Activated CD8-positive, alpha-beta memory T cell treated with anti-CD3 and anti-CD28 coated beads, Interleukin-2, amount 50 U/mL, for 1 hour (primary cell): ENCODE measurements around the gene ANGPTL8.

Experiments
- DNase-seq: peaks from one replicate; pipeline ENCODE4 v3.0.0-alpha.2; 2020; ENCODE audit errors: extremely low read depth

ANGPTL8 gene

DNA sequence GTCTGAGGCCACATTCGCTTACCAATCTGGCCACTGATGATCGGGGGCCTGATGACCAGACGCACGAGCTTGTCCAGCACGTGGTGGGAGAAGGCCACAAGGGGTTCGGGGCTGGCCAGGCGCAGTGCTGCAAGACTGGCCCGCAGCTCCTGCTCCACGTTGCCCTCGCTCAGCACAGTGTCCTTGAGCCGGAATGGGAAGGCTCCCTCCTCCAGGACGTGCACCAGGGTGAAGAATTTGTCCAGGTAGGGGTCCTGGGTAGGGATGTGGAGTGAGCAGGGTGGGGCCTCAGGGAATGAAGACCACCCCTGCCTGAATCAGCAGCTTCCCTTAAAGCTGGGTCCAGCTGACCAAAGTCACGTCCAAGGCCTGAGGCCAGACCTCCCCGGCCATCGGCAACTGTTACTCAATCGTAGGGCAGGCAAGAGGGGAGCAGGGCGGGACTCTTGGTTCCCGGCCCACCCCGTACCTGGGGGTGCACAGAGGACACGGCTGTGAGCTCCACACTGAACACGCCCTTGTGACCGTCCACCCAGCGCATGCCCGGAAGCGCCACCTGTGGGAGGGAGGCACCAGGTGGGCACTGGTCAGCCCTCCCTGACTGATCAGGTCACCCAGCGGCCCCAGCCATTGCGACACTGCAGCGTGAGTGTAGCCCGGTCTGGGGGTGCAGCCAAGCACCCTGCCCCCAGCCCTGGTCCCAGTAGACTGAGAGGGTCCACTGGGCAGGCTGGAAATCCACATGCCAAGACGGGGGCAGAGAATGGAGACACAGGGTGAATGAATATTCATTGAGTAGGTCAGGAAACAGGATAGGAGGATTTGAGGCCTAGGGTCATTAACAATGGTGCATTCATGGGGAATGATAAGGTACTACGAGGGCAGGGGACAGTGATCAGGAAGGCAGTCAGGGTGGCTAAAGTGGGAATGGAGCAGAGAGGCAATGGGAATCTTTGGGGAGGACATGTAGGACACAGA, 2.8 kb upstream of the ANGPTL8 start:
- DNase-seq, result no peak

- no peak for DNase-seq
Observed at GRCh38 chr19:11237321-11237720, 2.1 kb upstream of the ANGPTL8 start.

GRCh38 chr19:11238041-11238440, 1.4 kb upstream of the ANGPTL8 start:
- no peak for DNase-seq

DNA sequence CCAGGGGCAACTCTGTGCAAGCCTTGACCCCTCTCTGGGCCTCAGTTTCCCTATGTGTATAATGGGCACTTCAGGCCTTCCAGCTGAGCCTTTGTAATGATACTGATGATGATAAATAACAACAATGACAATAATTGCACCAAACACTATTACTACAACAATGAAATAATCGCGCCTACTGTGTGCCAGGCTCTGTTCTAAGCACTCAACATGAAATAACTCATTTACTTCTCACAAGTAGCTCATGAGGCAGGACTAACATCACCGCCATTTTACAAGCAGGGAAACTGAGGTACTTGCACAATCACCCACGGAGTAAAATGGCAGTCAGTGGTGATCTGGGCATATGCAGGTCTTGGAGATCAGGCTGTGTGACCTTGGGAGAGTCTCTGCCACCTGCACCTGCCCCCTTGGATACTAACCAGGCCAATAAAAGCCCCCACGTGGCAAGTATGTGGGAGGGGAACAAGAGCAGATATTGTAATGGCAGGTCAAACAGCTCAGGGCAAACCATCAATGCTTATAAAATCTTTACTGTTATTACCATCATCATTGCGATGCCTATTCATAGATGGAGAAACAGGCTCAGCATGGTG, 540 bp upstream of the ANGPTL8 start:
- no peak for DNase-seq

- no peak for DNase-seq
Observed at GRCh38 chr19:11240008-11240444, 607 bp downstream of the ANGPTL8 start.

GRCh38 chr19:11242025-11242424, 2.6 kb downstream of the ANGPTL8 start:
- DNase-seq, result no peak

GRCh38 chr19:11242864-11243797, 3.7 kb downstream of the ANGPTL8 start:
- DNase-seq, result peak; percentile 31

DNA sequence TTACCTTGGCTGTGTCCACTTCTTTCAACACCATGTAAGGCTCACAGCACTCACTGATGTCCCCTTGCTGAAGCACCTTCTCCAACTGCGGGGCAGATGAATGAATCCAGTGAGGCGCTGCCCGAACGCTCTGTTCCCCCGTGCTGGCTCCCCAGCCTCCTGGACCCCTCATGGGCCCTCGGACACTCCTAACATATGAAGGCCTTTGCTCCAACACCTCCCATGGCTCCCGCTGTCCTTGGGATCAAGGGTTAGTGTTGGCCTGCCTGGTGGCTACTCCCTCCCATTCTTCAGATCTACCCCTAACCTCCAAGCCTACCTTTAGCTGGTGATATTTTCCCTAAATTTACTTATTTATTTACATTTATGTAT, 4.4 kb downstream of the ANGPTL8 start:
- no peak for DNase-seq

- no peak for DNase-seq
Observed at GRCh38 chr19:11244846-11245589, 5.6 kb downstream of the ANGPTL8 start.

DNA sequence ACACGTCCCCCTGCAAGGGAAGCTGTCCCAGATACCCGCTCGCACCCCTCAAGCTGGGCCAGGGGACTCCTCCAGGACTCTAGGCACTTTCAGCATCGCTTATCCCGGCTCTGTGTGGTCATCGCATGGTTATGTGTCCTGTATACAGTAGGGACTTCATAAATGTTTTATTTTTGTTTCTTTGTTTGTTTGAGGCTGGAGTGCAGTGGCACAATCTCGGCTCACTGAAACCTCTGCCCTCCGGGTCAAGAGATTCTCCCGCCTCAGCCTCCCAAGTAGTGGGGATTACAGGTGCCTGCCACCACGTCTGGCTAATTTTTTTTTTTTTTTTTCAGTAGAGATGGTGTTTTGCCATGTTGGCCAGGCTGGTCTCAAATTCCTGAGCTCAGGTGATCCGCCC, 7.5 kb downstream of the ANGPTL8 start:
- no peak for DNase-seq

GRCh38 chr19:11247391-11247790, 8.0 kb downstream of the ANGPTL8 start:
- no peak for DNase-seq

- DNase-seq, result no peak
Observed at GRCh38 chr19:11247934-11248333, 8.5 kb downstream of the ANGPTL8 start.

GRCh38 chr19:11248852-11249251, 9.4 kb downstream of the ANGPTL8 start:
- DNase-seq, result no peak

DNA sequence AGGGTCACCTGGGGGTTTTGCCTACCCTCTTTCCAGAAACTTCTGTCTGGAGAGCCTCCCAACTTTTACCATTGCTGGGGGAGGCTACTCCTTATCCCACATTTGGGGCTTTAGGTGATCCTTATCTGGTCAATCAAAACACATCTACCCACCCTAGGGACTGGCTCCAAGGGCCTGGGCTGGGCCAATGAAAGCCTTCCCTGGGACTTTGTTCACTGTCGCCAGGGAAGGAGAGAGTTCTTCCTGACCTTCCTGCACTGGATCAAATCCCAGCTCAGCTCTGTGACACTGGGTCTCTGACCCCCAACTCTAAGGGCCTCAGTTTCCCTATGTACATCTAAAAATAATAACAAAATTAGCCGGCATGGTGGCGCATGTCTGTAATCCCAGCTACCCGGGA, 11.8 kb downstream of the ANGPTL8 start:
- no peak for DNase-seq

- DNase-seq, result no peak
Observed at GRCh38 chr19:11251650-11252314, 12.4 kb downstream of the ANGPTL8 start.

DNA sequence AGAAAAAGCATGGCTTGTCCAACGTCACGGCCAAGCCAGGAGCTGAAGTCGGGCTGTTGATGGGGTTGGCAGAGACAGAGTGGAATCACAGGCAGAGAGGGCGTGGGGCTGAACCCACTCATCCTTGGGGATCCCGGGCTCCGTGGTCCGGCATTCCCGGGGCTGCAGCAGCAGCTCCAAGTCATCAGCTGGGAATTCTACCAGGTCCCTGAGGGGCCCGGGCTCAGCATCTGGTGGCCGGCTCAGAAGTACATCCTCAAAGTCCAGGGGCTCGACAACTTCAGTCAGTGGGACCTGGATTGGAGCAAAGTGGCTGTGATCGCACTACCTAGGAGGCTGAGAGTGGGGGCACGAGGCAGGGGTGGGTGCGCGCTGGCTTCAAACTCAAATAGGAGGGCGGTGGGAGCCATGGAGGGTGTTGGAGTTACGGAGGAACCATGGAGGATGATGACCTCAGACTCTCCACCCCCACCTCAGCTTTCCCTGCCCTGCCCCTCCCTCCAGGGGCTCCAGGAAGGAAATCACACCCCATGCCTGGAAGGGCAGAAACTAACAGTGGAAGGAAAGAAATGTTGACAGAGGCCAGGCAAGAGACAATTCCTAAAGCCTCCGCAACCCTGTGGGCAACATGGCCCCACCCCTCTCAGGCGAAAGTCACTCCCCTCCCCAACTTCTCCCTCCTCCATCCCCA, 13.4 kb downstream of the ANGPTL8 start:
- DNase-seq, result no peak

DNA sequence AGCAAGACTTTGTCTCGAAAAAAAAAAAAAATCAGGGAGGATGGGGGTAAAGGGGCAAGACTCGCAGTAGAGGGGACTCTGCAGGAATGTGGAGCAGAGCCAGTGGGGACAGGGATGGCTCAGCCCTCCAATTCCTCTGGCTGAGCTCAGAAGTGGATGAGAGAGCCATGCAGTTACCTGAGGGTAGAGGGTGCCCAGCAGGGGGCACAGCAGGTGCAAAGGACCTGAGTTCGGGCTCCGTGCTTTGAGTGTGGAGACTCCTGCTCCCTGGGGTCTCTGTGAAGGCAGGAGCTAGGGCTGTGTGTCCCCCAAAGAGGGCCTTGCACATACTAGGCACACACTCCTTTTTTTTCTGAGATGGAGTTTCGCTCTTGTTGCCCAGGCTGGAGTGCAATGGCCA, 15.2 kb downstream of the ANGPTL8 start:
- DNase-seq, result no peak

DNA sequence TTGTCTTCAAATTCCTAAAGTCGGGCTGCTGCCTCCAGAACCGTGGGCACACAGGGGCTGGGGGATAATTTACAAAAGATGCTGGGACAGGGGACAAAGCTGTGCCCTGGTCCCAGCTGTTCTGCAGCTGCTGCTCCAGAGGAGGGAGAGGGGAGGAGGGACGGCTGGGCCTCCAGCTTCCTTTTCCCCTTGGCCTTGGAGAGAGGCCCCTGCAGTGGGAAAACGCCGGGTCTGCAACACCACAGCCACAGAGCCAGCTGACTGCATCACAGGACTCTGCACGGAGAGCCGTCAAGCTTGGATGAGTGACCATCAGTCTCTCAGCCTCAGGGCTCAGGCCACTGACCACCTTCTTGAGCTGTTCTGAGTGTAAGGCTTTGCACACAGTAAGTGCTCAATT, 16.8 kb downstream of the ANGPTL8 start:
- no peak for DNase-seq

- DNase-seq, result no peak
Observed at GRCh38 chr19:11257846-11258380, 18.5 kb downstream of the ANGPTL8 start.

DNA sequence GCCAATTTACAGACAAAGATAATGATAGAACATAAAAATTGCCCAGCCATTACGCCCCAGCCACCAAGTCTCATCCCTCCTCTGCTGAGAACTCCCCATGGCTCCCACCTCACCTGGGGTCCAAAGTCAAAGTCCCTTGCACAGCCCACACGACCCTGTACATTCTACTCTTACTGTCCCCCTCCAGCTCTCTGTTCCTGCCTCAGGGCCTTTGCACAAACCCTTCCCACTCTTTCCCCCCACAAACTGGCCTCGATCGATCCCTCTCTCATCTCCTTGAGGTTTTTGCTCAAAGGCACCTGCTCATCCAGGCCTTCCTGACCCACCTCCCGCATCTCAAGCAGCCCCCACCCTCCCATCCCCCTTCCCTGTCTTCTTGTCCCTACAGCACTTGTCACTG, 21.6 kb downstream of the ANGPTL8 start:
- DNase-seq, result no peak
